HPDE6-E6E7 (cell line): ENCODE results near the gene ZFYVE16.
"Not testable (repeated sequence)": the region's sequence is repeated elsewhere in the genome, so short reads cannot be mapped to it uniquely, and the experiment has no call there.

Source experiments
- DNase-seq: peaks from one replicate; pipeline ENCODE4 v3.0.0; 2011; ENCODE audit warnings: missing footprints; ENCODE audit errors: extremely low spot score

ZFYVE16 gene

GRCh38 chr5:80487829-80488721 lies 80.2 kb downstream of the ZFYVE16 start, which contains the start of gene FAM151B:
FAM151B (plus strand) TSS chr5:80488100; CDS start chr5:80488124, 24 bp downstream.
- DNase-seq: peak; percentile 97

GRCh38 chr5:80491296-80491695 lies 83.4 kb downstream of the ZFYVE16 start:
- no peak for DNase-seq

GRCh38 chr5:80492741-80493140 lies 84.9 kb downstream of the ZFYVE16 start:
- no peak for DNase-seq

- DNase-seq: not testable (repeated sequence)
Observed at GRCh38 chr5:80493443-80493842, 85.6 kb downstream of the ZFYVE16 start.

GRCh38 chr5:80495891-80496290 lies 88.0 kb downstream of the ZFYVE16 start:
- DNase-seq: no peak

GRCh38 chr5:80502800-80503199 lies 94.9 kb downstream of the ZFYVE16 start:
- no peak for DNase-seq

GRCh38 chr5:80503641-80504040 lies 95.8 kb downstream of the ZFYVE16 start:
- no peak for DNase-seq

GRCh38 chr5:80504833-80505232 lies 97.0 kb downstream of the ZFYVE16 start:
- no peak for DNase-seq

GRCh38 chr5:80507663-80508062 lies 99.8 kb downstream of the ZFYVE16 start:
- DNase-seq: no peak

GRCh38 chr5:80508844-80509243 lies 101.0 kb downstream of the ZFYVE16 start:
- no peak for DNase-seq

- DNase-seq: no peak
Observed at GRCh38 chr5:80509362-80509761, 101.5 kb downstream of the ZFYVE16 start.

- DNase-seq: peak; percentile 76
Observed at GRCh38 chr5:80516826-80517225, 109.0 kb downstream of the ZFYVE16 start.
